ENCODE data around the gene KIAA1217. TPM values are rescaled to one million over a fixed set of nuclear protein-coding genes. Genes with fewer than 3 reads are reported as not detected.
A peak's percentile ranks its signal among the peaks of the same experiment; 100 is the strongest.

Gene KIAA1217
- total and polyA plus RNA-seq, 12 donors = 6.9 to 49.5 (median 38.4) TPM

DNA sequence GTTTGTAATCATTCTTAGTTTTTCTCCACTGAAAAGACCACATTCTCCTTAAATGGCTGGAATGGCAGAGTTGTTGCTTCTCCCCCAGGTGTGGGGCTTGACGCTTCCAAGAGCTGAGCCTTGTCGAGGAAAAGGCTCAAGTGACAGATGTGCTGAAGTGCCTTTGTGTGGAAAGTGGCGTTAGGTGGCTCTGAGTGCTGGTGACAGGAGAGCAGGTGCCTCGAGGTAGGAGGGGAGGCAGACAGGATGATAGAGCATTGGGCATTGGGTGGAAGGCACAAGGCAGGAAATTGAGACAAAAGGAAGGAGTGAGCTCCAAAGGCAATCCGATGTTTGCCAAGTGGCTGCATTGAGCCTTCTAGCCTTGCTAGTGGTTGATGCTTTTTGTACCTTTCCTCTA lies 6.7 kb downstream of the KIAA1217 start:
- peaks cover 0 to 21% (median 4%) of the 10 kb centered on the region in 9 donors for H3K36me3 ChIP-seq
- DNase-seq = no peak
- 42 to 48% methylated on average over 5 of the region's 5 CpGs for WGBS, 2 donors
- ATAC-seq = peak in 3 of 8 donors; percentile 10 to 22 (median 17)
- H3K4me1 ChIP-seq = peaks cover 12 to 81% (median 52%) of the 10 kb centered on the region in 9 donors
- peak overlapping the region in 9 of 10 donors; percentile 61 to 84 (median 76) for H3K27ac ChIP-seq
- no peaks in the 10 kb centered on the region for H3K9me3 ChIP-seq
- no peak overlapping the region for H3K4me3 ChIP-seq
- peaks cover 0 to under 1% (median 0%) of the 10 kb centered on the region in 7 donors for H3K27me3 ChIP-seq
- TF ChIP-seq, protein P1, sequence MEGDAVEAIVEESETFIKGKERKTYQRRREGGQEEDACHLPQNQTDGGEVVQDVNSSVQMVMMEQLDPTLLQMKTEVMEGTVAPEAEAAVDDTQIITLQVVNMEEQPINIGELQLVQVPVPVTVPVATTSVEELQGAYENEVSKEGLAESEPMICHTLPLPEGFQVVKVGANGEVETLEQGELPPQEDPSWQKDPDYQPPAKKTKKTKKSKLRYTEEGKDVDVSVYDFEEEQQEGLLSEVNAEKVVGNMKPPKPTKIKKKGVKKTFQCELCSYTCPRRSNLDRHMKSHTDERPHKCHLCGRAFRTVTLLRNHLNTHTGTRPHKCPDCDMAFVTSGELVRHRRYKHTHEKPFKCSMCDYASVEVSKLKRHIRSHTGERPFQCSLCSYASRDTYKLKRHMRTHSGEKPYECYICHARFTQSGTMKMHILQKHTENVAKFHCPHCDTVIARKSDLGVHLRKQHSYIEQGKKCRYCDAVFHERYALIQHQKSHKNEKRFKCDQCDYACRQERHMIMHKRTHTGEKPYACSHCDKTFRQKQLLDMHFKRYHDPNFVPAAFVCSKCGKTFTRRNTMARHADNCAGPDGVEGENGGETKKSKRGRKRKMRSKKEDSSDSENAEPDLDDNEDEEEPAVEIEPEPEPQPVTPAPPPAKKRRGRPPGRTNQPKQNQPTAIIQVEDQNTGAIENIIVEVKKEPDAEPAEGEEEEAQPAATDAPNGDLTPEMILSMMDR (IDR thresholded peaks at IDR 0.05) = no peak
- intact Hi-C loops (cut with DNase I) = loop anchor here in 6 of 10 donors (5.0 to 10.0 kb wide), 5 partner anchors 37 to 299 kb away; no protein-coding TSS in a partner anchor

DNA sequence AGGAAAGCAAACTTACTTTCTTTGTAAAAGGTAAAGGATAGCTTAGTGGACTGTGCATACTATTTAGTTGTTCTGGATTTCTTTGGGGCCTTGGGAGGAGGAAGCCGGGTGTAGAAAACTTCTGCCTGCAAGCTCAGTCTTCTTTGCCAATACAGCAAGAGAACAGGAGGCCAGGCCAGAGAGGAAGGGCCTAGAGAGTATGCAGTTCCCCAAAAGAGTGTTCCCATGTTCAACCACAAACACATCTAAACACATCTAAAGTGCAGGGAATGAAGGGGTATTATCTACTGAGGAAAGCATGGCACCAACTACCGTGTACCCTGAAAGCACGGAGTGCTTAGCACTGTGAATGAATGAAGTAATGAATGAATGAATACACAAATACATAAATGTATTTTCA lies 11.0 kb downstream of the KIAA1217 start:
- intact Hi-C loops (cut with DNase I) = loop anchor here in 6 of 10 donors (5.0 to 10.0 kb wide), 5 partner anchors 32 to 295 kb away; no protein-coding TSS in a partner anchor
- Histone ChIP-seq H3K9me3 (no peaks in the 10 kb centered on the region), H3K27ac (no peak overlapping the region), H3K36me3 (peaks cover 0 to 56% (median 10%) of the 10 kb centered on the region in 9 donors), H3K4me1 (peaks cover 9 to 57% (median 39%) of the 10 kb centered on the region in 9 donors), H3K4me3 (no peak overlapping the region), H3K27me3 (no peaks in the 10 kb centered on the region)
- ATAC-seq (no peak), DNase-seq (no peak)
- TF ChIP-seq, protein P1 (IDR thresholded peaks at IDR 0.05) = no peak
- WGBS, 2 donors = 94 to 95% methylated on average over 3 of the region's 3 CpGs

DNA sequence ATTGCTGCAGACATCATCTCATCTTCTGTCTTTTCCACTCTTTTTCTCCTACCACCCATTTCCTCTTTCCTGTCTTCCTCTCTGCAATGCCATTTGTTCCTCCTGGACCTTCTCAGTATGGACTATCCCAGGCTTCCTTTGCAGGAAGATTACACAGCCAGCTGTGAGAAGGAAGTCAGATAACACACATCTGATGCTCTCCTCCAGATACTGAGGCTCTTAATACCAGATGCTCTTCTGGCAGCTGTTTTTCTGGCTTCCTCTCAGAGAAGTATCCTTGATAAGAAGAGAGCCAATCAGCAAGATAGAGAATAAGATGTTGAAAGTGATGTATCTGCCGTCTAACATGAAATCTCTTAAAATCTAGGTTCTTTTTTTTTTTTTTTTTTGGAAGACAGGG lies 14.4 kb downstream of the KIAA1217 start:
- WGBS, 2 donors = 40 to 44% methylated on average over 1 of the region's 1 CpG
- ATAC-seq = peak in 3 of 8 donors; percentile 37 to 44 (median 38)
- intact Hi-C loops (cut with DNase I) = no loop called here
- no peak overlapping the region for H3K4me3 ChIP-seq
- H3K9me3 ChIP-seq = no peaks in the 10 kb centered on the region
- DNase-seq = no peak
- TF ChIP-seq, protein P1 (IDR thresholded peaks at IDR 0.05) = no peak
- peaks cover 0 to 24% (median 7%) of the 10 kb centered on the region in 9 donors for H3K4me1 ChIP-seq
- H3K27me3 ChIP-seq = no peaks in the 10 kb centered on the region
- no peak overlapping the region for H3K27ac ChIP-seq
- H3K36me3 ChIP-seq = peaks cover 0 to 65% (median 10%) of the 10 kb centered on the region in 9 donors

DNA sequence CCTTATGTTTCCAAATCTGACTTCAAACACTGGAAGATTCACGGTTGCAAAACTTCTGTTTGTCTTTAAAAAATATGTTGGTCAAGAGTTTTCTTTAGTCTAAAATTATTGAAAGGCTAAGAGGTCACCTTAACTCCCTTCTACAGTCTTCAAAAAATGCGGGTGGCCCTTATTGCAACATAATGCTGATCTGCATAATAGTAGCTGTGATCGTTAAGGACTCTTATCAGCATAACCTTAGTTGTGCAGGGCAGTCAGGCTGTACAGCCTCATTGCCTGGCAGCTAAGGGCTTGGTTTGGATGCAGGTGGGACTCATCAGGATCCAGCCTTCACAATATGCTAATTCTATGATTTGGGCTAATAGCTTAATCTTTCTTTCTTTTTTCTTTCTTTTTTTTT lies 15.0 kb downstream of the KIAA1217 start:
- H3K27ac ChIP-seq = peak overlapping the region in 1 of 10 donors; percentile 3
- peaks cover 0 to 20% (median 7%) of the 10 kb centered on the region in 9 donors for H3K4me1 ChIP-seq
- H3K36me3 ChIP-seq = peaks cover 0 to 65% (median 10%) of the 10 kb centered on the region in 9 donors
- TF ChIP-seq, protein P1 (IDR thresholded peaks at IDR 0.05) = no peak
- no peaks in the 10 kb centered on the region for H3K27me3 ChIP-seq
- WGBS, 2 donors = 37 to 40% methylated on average over 3 of the region's 3 CpGs
- intact Hi-C loops (cut with DNase I) = no loop called here
- no peaks in the 10 kb centered on the region for H3K9me3 ChIP-seq
- DNase-seq (no peak), ATAC-seq (peak in 3 of 8 donors; percentile 47 to 85 (median 81))
- H3K4me3 ChIP-seq = no peak overlapping the region

Measured in heart right ventricle (tissue), 16 donors.